OCI-LY1 (cell line): ENCODE data around the gene SPIN3.
A peak's percentile ranks its signal among the peaks of the same experiment; 100 is the strongest.

ENCODE experiments used
- H2AFZ ChIP-seq: fragments of 200-600 bp; sonication (generic), shearing (Covaris generic); 2 replicates; pipeline ENCODE4 v1.6.0; 2014; ENCODE audit warnings: antibody characterized with exemption, mild to moderate bottlenecking, low read length
- H3F3A ChIP-seq: fragments of 200-600 bp; sonication (generic), shearing (Covaris generic); 2 replicates; pipeline ENCODE4 v1.6.0; 2014; ENCODE audit warnings: mild to moderate bottlenecking, antibody characterized with exemption, low read length, moderate library complexity; ENCODE audit not compliant: insufficient read depth
- H3K27ac ChIP-seq: fragments of 200-600 bp; sonication (generic); 2 replicates; pipeline ENCODE4 v1.5.1; 2014; ENCODE audit warnings: low read length, mixed run types, mild to moderate bottlenecking, low read depth; ENCODE audit not compliant: poor library complexity, severe bottlenecking
- H3K27me3 ChIP-seq: fragments of 200-600 bp; sonication (generic); 2 replicates; pipeline ENCODE4 v1.6.0; 2014; ENCODE audit warnings: antibody characterized with exemption, mild to moderate bottlenecking, low read length, moderate library complexity; ENCODE audit not compliant: insufficient read depth
- H3K36me3 ChIP-seq: fragments of 200-600 bp; sonication (generic); 2 replicates; pipeline ENCODE4 v1.6.1; 2014; ENCODE audit warnings: mild to moderate bottlenecking, antibody characterized with exemption, low read length, moderate library complexity, mixed read lengths; ENCODE audit not compliant: insufficient read depth
- H3K4me1 ChIP-seq: fragments of 200-600 bp; sonication (generic); 2 replicates; pipeline ENCODE4 v1.5.1; 2014; ENCODE audit warnings: mild to moderate bottlenecking, low read length, moderate library complexity; ENCODE audit not compliant: insufficient read depth, severe bottlenecking
- H3K4me2 ChIP-seq: fragments of 200-600 bp; sonication (generic), shearing (Covaris generic); 2 replicates; pipeline ENCODE4 v1.6.1; 2014; ENCODE audit warnings: low read length
- H3K4me3 ChIP-seq: fragments of 200-600 bp; sonication (generic); 2 replicates; pipeline ENCODE4 v1.5.1; 2014; ENCODE audit warnings: low read length, low read depth, mild to moderate bottlenecking, mixed read lengths; ENCODE audit not compliant: poor library complexity, severe bottlenecking
- H3K79me2 ChIP-seq: fragments of 200-600 bp; shearing (Covaris generic); 2 replicates; pipeline ENCODE4 v1.6.1; 2016; ENCODE audit warnings: mixed run types, low read length, mixed read lengths; ENCODE audit not compliant: insufficient read depth
- H3K9ac ChIP-seq: fragments of 200-600 bp; sonication (generic), shearing (Covaris generic); 2 replicates; pipeline ENCODE4 v1.6.1; 2014; ENCODE audit warnings: mild to moderate bottlenecking, low read length, mixed read lengths
- H3K9me2 ChIP-seq: fragments of 200-600 bp; sonication (generic), shearing (Covaris generic); 2 replicates; pipeline ENCODE4 v1.6.1; 2014; ENCODE audit warnings: low read depth, mild to moderate bottlenecking, low read length, mixed read lengths
- H3K9me3 ChIP-seq: fragments of 200-600 bp; shearing (Covaris generic); 2 replicates; pipeline ENCODE4 v1.6.1; 2014; ENCODE audit warnings: low read length, mixed read lengths
- H4K20me1 ChIP-seq: fragments of 200-600 bp; sonication (generic), shearing (Covaris generic); 2 replicates; pipeline ENCODE4 v1.6.0; 2016; ENCODE audit warnings: mild to moderate bottlenecking, low read length; ENCODE audit not compliant: insufficient read depth
- CTCF ChIP-seq: fragments of 200-600 bp; sonication (generic), shearing (Covaris generic); IDR thresholded peaks from 2 replicates; pipeline ENCODE4 v1.5.1; 2017; ENCODE audit warnings: mild to moderate bottlenecking, antibody characterized with exemption, low read length, moderate library complexity, mixed read lengths
- EZH2 ChIP-seq: fragments of 200-600 bp; sonication (generic), shearing (Covaris generic); IDR thresholded peaks from 2 replicates; pipeline ENCODE4 v1.8.0; 2017; ENCODE audit warnings: borderline replicate concordance, mixed run types, mild to moderate bottlenecking, antibody characterized with exemption, low read length, moderate library complexity, mixed read lengths

The SPIN3 gene

GRCh38 chrX:56987741-56988140, 7.6 kb downstream of the SPIN3 start:
- Histone ChIP-seq H3K9me3 (no peaks in the 10 kb centered on the region), H3K4me2 (no peak overlapping the region)
- no peak for TF ChIP-seq EZH2
- TF ChIP-seq CTCF: no peak

GRCh38 chrX:56986138-56986537, 9.2 kb downstream of the SPIN3 start:
- Histone ChIP-seq H4K20me1 (no peaks in the 10 kb centered on the region), H3K27me3 (no peaks in the 10 kb centered on the region), H3K36me3 (peaks cover 31% of the 10 kb centered on the region), H3K9me3 (no peaks in the 10 kb centered on the region), H3K4me2 (no peak overlapping the region), H3K4me3 (no peak overlapping the region), H3K4me1 (no peaks in the 10 kb centered on the region), H3K9ac (no peak overlapping the region), H2AFZ (no peak overlapping the region), H3K27ac (no peak overlapping the region), H3F3A (no peaks in the 10 kb centered on the region), H3K9me2 (no peaks in the 10 kb centered on the region), H3K79me2 (no peaks in the 10 kb centered on the region)
- TF ChIP-seq EZH2 (no peak), CTCF (no peak)

More at GRCh38 chrX:56987741-56988140, 7.6 kb downstream of the SPIN3 start:
- Histone ChIP-seq H3K9ac (no peak overlapping the region), H2AFZ (no peak overlapping the region), H4K20me1 (no peaks in the 10 kb centered on the region), H3F3A (no peaks in the 10 kb centered on the region), H3K27me3 (no peaks in the 10 kb centered on the region), H3K4me1 (no peaks in the 10 kb centered on the region), H3K27ac (no peak overlapping the region), H3K36me3 (peaks cover 31% of the 10 kb centered on the region), H3K9me2 (no peaks in the 10 kb centered on the region), H3K4me3 (no peak overlapping the region), H3K79me2 (no peaks in the 10 kb centered on the region)

GRCh38 chrX:56978172-56978571, 17.2 kb downstream of the SPIN3 start:
- Histone ChIP-seq H3K4me1 (no peaks in the 10 kb centered on the region), H3K9me2 (no peaks in the 10 kb centered on the region), H3K27me3 (no peaks in the 10 kb centered on the region), H3K27ac (no peak overlapping the region), H3K4me3 (no peak overlapping the region), H3K79me2 (no peaks in the 10 kb centered on the region), H3K9ac (no peak overlapping the region), H3K36me3 (peaks cover 35% of the 10 kb centered on the region), H2AFZ (no peak overlapping the region), H3F3A (no peaks in the 10 kb centered on the region), H3K9me3 (no peaks in the 10 kb centered on the region), H4K20me1 (no peaks in the 10 kb centered on the region), H3K4me2 (no peak overlapping the region)
- TF ChIP-seq CTCF (peak; percentile 54), EZH2 (no peak)
